ENCODE results near the gene INPP4B.

INPP4B gene

DNA sequence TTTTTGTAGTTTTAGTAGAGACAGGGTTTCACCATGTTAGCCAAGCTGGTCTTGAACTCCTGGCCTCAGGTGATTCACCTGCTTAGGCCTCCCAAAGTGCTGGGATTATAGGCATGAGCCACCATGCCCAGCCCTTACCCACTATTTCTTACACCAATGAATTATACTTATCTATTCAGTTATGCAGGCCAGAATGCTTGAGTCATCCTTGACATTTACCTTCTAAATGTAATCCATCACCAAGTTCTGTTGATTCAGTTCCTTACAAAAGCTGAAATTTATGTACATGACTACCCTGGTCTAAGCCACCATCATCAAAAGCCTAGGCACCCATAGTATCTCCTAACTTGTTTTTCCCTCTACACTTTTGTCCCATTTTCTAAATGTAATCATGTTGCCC lies 624.0 kb downstream of the INPP4B start:
- no peak for ATAC-seq (replicated peaks)
- Mint-ChIP-seq H3K9me3 (peaks cover 0 to 1% of the 10 kb centered on the region in 2 donors), H3K27me3 (no peaks in the 10 kb centered on the region), H3K4me3 (no peak overlapping the region), H3K4me1 (no peaks in the 10 kb centered on the region), H3K27ac (no peak overlapping the region), H3K36me3 (no peaks in the 10 kb centered on the region)
- DNase-seq, result no peak

DNA sequence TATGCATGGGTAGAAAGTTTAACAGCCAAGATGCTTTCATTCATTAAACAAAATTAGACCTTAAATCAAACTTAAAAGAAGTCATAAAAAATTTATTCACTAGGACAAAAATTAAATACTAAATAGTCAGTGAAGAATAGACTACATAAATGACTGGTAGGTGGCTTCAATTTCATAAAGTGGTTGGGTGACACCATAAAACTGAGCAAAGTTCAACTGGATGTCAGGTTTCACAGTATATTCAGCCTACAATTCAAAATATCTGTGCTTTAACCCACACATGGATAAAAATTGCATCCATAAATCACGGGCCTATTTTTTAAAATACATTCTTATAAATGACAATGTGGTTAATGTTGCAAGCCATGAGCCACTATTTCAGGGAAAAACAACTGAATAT lies 627.4 kb downstream of the INPP4B start:
- Mint-ChIP-seq H3K27me3 (no peaks in the 10 kb centered on the region), H3K36me3 (no peaks in the 10 kb centered on the region), H3K4me1 (no peaks in the 10 kb centered on the region), H3K9me3 (peaks cover 0 to 1% of the 10 kb centered on the region in 2 donors), H3K27ac (no peak overlapping the region), H3K4me3 (no peak overlapping the region)
- no peak for ATAC-seq (replicated peaks)
- DNase-seq, result no peak

DNA sequence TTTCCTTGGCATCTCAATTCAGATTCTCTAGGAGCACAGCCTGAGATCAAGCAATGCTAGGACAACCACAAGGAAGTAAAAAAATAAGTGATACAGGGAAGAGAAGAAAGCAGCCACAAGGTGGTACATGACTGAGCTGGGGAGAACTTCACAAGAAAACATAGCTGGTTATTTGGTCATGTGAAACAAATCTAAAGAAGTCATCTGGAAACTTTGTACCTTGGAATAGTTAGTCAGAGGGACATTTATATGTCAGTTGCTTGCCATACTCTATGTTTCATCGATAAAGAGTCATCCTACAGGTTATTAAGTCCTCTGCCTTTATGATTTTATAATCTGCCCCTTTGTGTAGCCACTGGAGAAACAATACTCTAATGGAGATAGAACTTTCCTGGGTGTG lies 634.7 kb downstream of the INPP4B start:
- H3K27me3 Mint-ChIP-seq, result peaks cover 0 to 7% of the 10 kb centered on the region in 2 donors
- no peak overlapping the region for H3K4me3 Mint-ChIP-seq
- H3K4me1 Mint-ChIP-seq, result no peaks in the 10 kb centered on the region
- DNase-seq (no peak), ATAC-seq (replicated peaks) (no peak)
- H3K36me3 Mint-ChIP-seq, result no peaks in the 10 kb centered on the region
- H3K9me3 Mint-ChIP-seq, result no peaks in the 10 kb centered on the region
- no peak overlapping the region for H3K27ac Mint-ChIP-seq

DNA sequence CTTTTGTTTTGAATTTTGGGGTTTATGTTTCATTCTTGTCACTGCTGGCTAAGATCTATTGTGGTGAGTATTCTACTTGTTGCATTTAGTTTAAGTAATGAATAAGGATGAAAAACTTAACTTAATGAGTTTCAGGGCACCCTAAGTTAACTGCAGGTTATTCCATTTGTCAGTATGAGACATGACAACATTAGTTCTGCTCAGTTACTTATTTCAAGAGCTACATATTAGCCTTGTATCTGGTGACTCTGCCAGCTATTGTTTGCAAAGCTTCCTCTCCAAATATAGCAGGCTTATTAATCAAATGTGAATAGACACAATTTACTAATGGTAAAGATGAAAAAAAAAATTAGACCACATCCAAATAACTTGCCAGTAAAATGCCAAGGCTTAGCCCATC lies 642.6 kb downstream of the INPP4B start:
- DNase-seq, result no peak
- Mint-ChIP-seq H3K36me3 (no peaks in the 10 kb centered on the region), H3K27me3 (peaks cover 0 to 9% of the 10 kb centered on the region in 2 donors), H3K27ac (no peak overlapping the region), H3K4me1 (peaks cover 3 to 5% of the 10 kb centered on the region in 2 donors), H3K9me3 (no peaks in the 10 kb centered on the region), H3K4me3 (no peak overlapping the region)
- no peak for ATAC-seq (replicated peaks)

DNA sequence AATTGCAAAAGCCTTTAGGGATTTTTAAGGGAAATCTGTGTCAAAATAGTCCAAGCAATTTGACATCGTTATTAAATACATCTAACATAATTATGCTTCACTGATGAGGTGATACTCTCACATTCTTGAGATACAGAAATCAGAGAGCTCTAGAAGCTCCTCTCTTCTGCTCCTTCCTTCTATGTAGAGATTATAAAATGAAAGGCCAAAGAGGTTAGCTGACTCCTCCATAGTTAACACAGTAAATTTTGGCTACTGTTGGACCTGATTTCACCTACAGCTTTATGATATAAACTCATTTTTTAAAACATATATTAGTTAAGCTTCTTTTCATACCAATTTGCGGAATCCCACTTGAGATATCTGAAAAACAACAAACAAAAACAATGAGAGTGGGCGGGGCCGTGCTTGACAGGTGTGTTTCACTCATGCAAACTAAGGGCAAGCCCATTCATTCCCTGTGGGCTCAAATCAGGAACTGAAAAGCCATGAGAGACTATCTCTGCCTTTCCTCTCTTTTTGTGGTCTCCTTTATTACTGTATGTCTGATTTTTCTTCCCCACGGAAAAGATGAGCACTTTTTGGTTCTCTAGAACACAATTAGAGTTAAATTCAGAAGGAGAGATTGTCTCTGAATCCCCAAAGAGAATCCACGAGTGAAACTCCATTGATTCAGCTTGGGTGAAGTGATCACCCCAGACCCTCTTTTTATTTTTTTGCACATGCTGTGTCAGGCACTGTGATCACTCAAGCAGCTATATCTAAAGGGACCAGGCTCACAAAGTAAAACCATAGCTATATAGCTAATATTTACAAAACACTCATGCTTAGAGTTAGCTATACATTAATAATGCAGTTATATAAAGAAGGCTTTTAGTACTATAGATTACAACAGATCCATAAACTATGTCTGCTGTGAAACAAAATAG lies 643.4 kb downstream of the INPP4B start:
- peaks cover 0 to 9% of the 10 kb centered on the region in 2 donors for H3K27me3 Mint-ChIP-seq
- ATAC-seq (replicated peaks) (peak; percentile 94 to 99), DNase-seq (peak; percentile 9)
- no peak overlapping the region for H3K27ac Mint-ChIP-seq
- H3K4me1 Mint-ChIP-seq, result peaks cover 3 to 5% of the 10 kb centered on the region in 2 donors
- no peaks in the 10 kb centered on the region for H3K9me3 Mint-ChIP-seq
- no peak overlapping the region for H3K4me3 Mint-ChIP-seq
- no peaks in the 10 kb centered on the region for H3K36me3 Mint-ChIP-seq

DNA sequence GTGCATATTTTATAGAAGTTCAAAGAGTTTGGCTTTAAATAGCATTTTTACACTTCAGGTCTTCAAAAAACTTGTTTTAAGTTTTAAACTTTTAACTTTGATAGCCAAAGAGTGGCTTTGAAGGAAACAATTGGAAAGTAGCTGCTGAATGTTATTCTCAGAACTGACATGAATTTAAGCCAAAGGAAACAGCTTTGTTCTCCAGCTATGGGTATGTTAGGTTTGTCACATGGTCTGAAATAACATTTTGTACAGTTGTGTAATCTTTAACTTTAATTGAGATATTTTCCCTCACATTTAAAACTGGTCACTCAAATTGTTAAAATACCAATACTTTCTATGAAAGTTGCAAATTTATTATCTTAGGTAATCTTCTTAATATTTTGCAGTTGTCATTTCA lies 645.1 kb downstream of the INPP4B start:
- no peak overlapping the region for H3K27ac Mint-ChIP-seq
- no peaks in the 10 kb centered on the region for H3K9me3 Mint-ChIP-seq
- H3K27me3 Mint-ChIP-seq, result peaks cover 0 to 5% of the 10 kb centered on the region in 2 donors
- no peaks in the 10 kb centered on the region for H3K36me3 Mint-ChIP-seq
- peaks cover 3 to 5% of the 10 kb centered on the region in 2 donors for H3K4me1 Mint-ChIP-seq
- no peak overlapping the region for H3K4me3 Mint-ChIP-seq
- DNase-seq, result no peak
- no peak for ATAC-seq (replicated peaks)

DNA sequence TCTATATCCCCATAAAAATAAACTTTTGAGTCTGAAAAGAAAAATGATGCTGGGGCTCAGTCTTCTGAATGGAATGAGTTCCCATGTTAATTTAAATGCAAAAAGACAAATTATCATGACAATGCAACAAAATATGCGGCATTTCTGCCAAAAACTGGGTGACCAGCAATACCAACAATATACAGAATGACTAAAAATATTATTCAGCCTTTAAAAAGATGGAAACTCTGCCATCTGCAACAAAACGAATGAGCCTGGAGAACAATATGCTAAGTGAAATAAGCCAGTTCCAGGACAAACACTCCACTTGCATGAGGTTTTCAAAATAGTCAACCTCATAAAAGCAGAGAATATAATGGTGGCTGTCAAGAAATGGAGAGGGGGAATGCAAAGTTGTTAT lies 651.2 kb downstream of the INPP4B start:
- DNase-seq (no peak), ATAC-seq (replicated peaks) (no peak)
- no peak overlapping the region for H3K27ac Mint-ChIP-seq
- no peaks in the 10 kb centered on the region for H3K4me1 Mint-ChIP-seq
- no peaks in the 10 kb centered on the region for H3K9me3 Mint-ChIP-seq
- H3K27me3 Mint-ChIP-seq, result no peaks in the 10 kb centered on the region
- H3K36me3 Mint-ChIP-seq, result no peaks in the 10 kb centered on the region
- no peak overlapping the region for H3K4me3 Mint-ChIP-seq

DNA sequence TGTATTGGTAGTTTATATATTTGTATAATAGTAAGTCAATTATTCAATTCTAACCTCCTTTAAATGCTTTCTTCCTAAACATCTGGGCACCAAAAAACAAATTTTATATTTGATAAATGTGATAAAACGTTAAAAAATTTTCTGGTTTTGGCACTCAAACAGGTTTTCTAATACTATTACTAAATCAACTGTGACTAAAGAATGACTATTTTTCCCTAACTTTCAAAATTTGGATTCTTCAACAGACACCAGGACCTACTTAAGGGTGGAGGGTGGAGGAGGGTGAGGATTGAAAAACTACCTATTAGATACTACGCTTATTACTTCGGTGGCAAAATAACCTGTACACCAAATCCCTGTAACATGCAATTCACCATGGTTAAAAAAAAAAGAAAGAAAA lies 654.2 kb downstream of the INPP4B start:
- Mint-ChIP-seq H3K9me3 (no peaks in the 10 kb centered on the region), H3K27ac (no peak overlapping the region), H3K4me3 (no peak overlapping the region), H3K4me1 (no peaks in the 10 kb centered on the region), H3K27me3 (no peaks in the 10 kb centered on the region), H3K36me3 (no peaks in the 10 kb centered on the region)
- no peak for DNase-seq
- no peak for ATAC-seq (replicated peaks)

DNA sequence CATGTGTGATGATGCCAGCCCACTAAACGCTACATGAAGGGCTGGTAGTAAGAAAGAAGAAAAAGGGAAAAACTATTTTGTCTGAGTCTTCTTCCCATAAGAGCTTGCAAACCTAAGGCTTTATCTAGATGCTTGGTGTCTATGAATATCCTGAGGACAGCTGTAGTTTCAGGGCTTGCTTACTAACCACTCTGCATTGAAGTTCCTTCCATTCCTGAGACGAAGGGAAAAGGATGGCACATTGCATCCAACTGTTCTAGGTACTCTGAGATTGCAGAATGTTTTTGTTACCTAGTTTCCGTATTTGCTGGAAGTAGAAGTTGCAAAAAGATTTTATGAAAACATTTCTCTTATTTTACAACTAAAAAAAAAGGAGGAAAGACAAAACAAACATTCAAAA lies 665.1 kb downstream of the INPP4B start:
- Mint-ChIP-seq H3K9me3 (no peaks in the 10 kb centered on the region), H3K27me3 (no peaks in the 10 kb centered on the region), H3K36me3 (no peaks in the 10 kb centered on the region), H3K4me1 (no peaks in the 10 kb centered on the region), H3K27ac (no peak overlapping the region), H3K4me3 (no peak overlapping the region)
- DNase-seq (no peak), ATAC-seq (replicated peaks) (no peak)

DNA sequence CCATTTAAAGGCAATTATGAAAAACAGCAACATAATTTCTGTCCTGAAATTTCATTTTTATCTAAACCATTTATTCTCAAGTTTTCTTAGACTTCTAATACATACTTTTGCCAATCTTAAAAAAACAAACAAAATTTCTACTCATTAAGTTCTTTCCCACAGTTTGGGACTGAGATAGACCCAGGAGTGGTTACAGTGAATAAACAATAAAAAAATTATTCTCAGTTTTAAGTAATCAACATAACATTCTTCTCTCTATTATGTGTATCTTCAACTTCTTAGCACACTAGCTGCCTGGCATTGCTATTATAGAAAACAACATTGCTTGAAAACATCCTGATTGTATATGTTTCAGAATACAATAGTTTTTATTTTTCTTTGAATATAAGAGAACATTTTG lies 676.9 kb downstream of the INPP4B start:
- H3K9me3 Mint-ChIP-seq, result no peaks in the 10 kb centered on the region
- no peak for ATAC-seq (replicated peaks)

DNA sequence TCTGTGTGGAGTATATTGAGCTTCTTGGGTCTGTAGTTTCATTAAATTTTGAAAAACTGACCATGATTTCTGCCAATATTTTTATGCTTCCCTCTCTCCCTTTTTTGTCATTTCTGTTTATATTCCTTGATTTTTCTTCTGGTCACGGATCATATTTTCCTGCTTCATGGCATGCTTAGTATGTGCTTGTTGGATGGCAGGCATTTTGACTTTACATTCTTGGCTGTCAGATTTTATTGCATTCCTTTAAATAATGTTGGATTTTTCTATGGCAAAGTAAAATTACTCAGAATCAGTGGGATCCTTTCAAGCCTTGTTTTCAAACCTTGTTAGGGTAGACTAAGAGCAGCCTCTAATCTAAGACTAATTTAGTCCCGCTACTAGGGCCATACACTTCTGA lies 677.9 kb downstream of the INPP4B start:
- Mint-ChIP-seq H3K4me1 (no peaks in the 10 kb centered on the region), H3K27me3 (no peaks in the 10 kb centered on the region), H3K9me3 (no peaks in the 10 kb centered on the region), H3K27ac (no peak overlapping the region), H3K36me3 (no peaks in the 10 kb centered on the region), H3K4me3 (no peak overlapping the region)
- DNase-seq (no peak), ATAC-seq (replicated peaks) (no peak)

More for the DNA sequence above, 676.9 kb downstream of the INPP4B start:
- Mint-ChIP-seq H3K4me1 (no peaks in the 10 kb centered on the region), H3K27ac (no peak overlapping the region), H3K36me3 (no peaks in the 10 kb centered on the region), H3K4me3 (no peak overlapping the region), H3K27me3 (no peaks in the 10 kb centered on the region)
- no peak for DNase-seq

DNA sequence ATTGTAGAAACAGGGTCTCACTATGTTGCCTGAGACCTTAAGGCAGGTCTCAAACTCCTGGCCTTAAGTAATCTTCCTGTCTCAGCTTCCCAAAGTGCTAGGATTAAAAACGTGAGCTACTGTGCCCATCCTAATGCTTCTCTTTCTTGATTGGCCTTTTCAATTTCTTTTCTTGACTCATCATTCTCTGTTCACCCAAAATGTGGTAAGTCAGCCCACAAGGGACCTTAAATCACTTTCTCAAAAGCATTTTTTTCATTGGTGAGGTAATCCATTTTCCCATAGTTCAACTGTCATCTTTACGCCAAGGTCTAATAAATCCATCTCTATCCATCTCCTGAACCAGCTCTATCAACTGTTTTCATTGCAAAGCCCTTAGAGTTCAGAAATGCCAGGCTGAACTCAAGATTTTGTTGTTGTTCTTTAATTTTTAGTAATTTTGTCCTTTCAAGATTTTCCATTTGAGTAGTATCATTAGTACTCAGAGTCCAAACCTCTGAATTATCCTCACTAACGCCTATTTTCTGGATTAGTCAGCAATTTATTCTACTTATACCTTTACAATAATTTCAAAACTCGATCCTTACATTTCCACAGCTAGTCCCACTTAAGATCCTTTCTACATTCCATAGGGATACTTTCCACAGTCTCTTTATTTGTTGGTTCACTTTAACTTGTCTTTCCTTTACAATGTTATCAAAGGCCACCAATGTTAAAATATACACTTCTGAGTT lies 681.2 kb downstream of the INPP4B start:
- H3K4me3 Mint-ChIP-seq, result no peak overlapping the region
- no peak for DNase-seq
- H3K27ac Mint-ChIP-seq, result no peak overlapping the region
- no peaks in the 10 kb centered on the region for H3K9me3 Mint-ChIP-seq
- no peaks in the 10 kb centered on the region for H3K4me1 Mint-ChIP-seq
- no peaks in the 10 kb centered on the region for H3K27me3 Mint-ChIP-seq
- ATAC-seq (replicated peaks), result no peak
- no peaks in the 10 kb centered on the region for H3K36me3 Mint-ChIP-seq

DNA sequence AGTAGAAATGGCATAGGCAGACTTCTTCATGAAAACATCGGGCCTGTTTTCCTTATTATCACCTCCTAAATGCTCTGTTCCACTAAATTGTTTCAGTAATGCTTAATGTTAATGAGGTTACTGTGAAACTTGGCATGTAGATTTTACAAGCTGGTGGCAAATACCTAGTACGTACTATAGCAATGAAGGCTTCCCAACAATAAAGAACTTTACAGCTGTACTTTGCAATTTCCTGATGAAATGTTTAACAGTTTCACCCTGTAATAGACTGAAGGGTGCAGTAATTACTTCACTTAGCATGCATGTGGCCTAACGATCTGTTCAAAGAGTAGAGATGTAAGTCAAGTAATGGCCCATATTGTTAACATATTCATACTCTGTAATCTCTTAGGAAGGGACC lies 685.0 kb downstream of the INPP4B start:
- no peaks in the 10 kb centered on the region for H3K9me3 Mint-ChIP-seq
- no peaks in the 10 kb centered on the region for H3K4me1 Mint-ChIP-seq
- H3K36me3 Mint-ChIP-seq, result no peaks in the 10 kb centered on the region
- DNase-seq (no peak), ATAC-seq (replicated peaks) (no peak)
- no peak overlapping the region for H3K4me3 Mint-ChIP-seq
- H3K27me3 Mint-ChIP-seq, result no peaks in the 10 kb centered on the region
- H3K27ac Mint-ChIP-seq, result no peak overlapping the region

DNA sequence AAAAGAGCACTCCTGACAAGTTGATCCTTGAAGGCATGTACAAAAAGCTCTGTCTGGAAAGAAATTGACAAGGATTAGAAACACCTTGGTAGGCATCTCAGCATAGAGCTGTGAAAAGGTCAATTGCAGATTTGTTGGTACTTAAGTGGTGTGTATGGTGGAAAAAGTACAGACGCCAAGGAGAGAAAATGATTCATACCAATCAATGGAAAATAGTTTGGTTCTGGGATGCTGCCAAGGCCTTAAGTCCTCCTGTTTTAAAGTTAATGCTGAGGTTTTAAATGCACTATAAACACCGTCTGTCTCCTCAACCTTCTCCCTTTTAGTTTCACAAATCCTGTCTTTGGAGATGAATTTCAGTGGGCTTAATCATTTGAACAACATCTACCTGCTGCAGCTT lies 685.6 kb downstream of the INPP4B start:
- DNase-seq (no peak), ATAC-seq (replicated peaks) (no peak)
- no peak overlapping the region for H3K4me3 Mint-ChIP-seq
- H3K4me1 Mint-ChIP-seq, result no peaks in the 10 kb centered on the region
- H3K27ac Mint-ChIP-seq, result peak overlapping the region; percentile 6
- H3K36me3 Mint-ChIP-seq, result no peaks in the 10 kb centered on the region
- H3K27me3 Mint-ChIP-seq, result no peaks in the 10 kb centered on the region
- no peaks in the 10 kb centered on the region for H3K9me3 Mint-ChIP-seq

DNA sequence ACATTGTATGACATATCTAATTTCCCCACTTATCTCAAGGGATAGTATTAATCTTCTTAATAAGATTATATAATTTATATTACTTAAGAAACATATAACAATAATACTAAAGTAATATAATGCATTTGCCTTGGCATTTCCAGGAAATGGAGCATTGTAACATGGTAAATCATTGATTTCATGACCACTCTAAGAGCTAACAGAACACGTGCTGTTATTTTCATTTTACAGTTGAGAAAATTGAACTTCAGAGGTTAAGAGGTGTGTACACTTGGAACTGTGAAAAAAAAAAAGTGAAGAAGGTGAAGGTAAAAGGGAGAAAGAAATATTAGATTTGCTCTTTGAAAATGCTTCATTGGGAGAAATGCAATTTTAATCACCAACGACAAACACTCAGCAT lies 687.1 kb downstream of the INPP4B start:
- Mint-ChIP-seq H3K27ac (no peak overlapping the region), H3K4me1 (no peaks in the 10 kb centered on the region), H3K9me3 (no peaks in the 10 kb centered on the region), H3K4me3 (no peak overlapping the region), H3K27me3 (no peaks in the 10 kb centered on the region), H3K36me3 (no peaks in the 10 kb centered on the region)
- ATAC-seq (replicated peaks) (no peak), DNase-seq (no peak)
